K562 (cell line): Measurements from ENCODE around the gene RAPGEF5. TPM values are rescaled to one million over a fixed set of nuclear protein-coding genes. Genes with fewer than 3 reads are reported as not detected.

Experiments
- ATAC-seq: fragments of 200-7000 bp; cut with Tn5 transposase; 3 replicates; pipeline ENCODE4 v1.9.1; 2020; ENCODE audit warnings: moderate library complexity
- BruUV-seq: library from RNA; stranded (reverse); fragments of 400-500 nt; replicated peaks from 2 replicates; lab custom pipeline; 2021; lab: Mats Ljungman, UMichigan
- CTCF ChIA-PET: fragments of 300-600 bp; formaldehyde crosslinking; extraction: SDS; loops from one replicate; lab custom pipeline; 2021; ENCODE audit warnings: low intra/inter-chr PET ratio; lab: Yijun Ruan, JAX
- POLR2A ChIA-PET: fragments of 300-600, 350-650 bp; sonication (Branson Sonifier 250); formaldehyde crosslinking; extraction: SDS; loops from one replicate; lab custom pipeline; 2021; ENCODE audit warnings: antibody characterized with exemption, inconsistent platforms; lab: Yijun Ruan, JAX
- DNase-seq, 4 experiments: peaks; one replicate each; pipeline versions ENCODE4 v3.0.0 to v3.0.0-alpha.2; 2011 to 2018; ENCODE audit warnings: low spot score in 3 of 4, mixed read lengths in 3 of 4; ENCODE audit errors: extremely low read depth in 1 of 4
- FAIRE-seq: peaks from 2 replicates; lab custom pipeline; 2011; peaks lifted over from hg19 to GRCh38; lab: Jason Lieb, UNC
- H2AFZ ChIP-seq: 2 replicates; pipeline ENCODE4 v1.6.0; 2011; ENCODE audit warnings: low read depth, low read length, control low read depth, inconsistent platforms
- H3K27ac ChIP-seq: fragments of 200-600 bp; 3 replicates; pipeline ENCODE4 v1.8.0; 2011; ENCODE audit warnings: low read depth, mild to moderate bottlenecking, control low read depth, inconsistent platforms, low read length, moderate library complexity, mixed read lengths; ENCODE audit errors: extremely low read depth
- H3K27me3 ChIP-seq, 2 experiments: fragments of 300-600 bp in 1 of 2; 2 replicates in 1 of 2; 3 replicates in 1 of 2; pipeline versions ENCODE4 v1.6.0 to v1.8.0; 2011; ENCODE audit warnings: inconsistent platforms in 2 of 2, low read length in 2 of 2, mild to moderate bottlenecking in 1 of 2, mixed read lengths in 1 of 2, moderate library complexity in 1 of 2; ENCODE audit not compliant: control insufficient read depth in 2 of 2, insufficient read depth in 2 of 2
- H3K36me3 ChIP-seq: fragments of 300-600 bp; 3 replicates; pipeline ENCODE4 v1.8.0; 2011; ENCODE audit warnings: mild to moderate bottlenecking, low read length, inconsistent platforms; ENCODE audit not compliant: control insufficient read depth, insufficient read depth
- H3K4me1 ChIP-seq, 2 experiments: fragments of 200-600 bp in 1 of 2; replicated peaks in 1 of 2; 2 replicates in 1 of 2; 3 replicates in 1 of 2; pipeline versions ENCODE4 v1.5.1 to v1.8.0; 2011; ENCODE audit warnings: inconsistent platforms in 2 of 2, low read length in 2 of 2, mild to moderate bottlenecking in 1 of 2, mixed read lengths in 1 of 2, moderate library complexity in 1 of 2; ENCODE audit not compliant: control insufficient read depth in 2 of 2, insufficient read depth in 2 of 2
- H3K4me2 ChIP-seq: 2 replicates; pipeline ENCODE4 v1.6.1; 2011; ENCODE audit warnings: low read length, control low read depth, inconsistent platforms, mixed read lengths; ENCODE audit not compliant: insufficient read depth
- H3K4me3 ChIP-seq: fragments of 200-600 bp; sonication (generic), shearing (Covaris generic); 2 replicates; pipeline ENCODE4 v1.5.1; 2016; ENCODE audit warnings: control low read depth, inconsistent platforms
- H3K79me2 ChIP-seq: fragments of 200-600 bp; 3 replicates; pipeline ENCODE4 v1.8.0; 2011; ENCODE audit warnings: low read length, inconsistent platforms; ENCODE audit not compliant: control insufficient read depth, insufficient read depth
- H3K9ac ChIP-seq, 2 experiments: 2 replicates each; pipeline versions ENCODE4 v1.6.0 to v1.6.1; 2011; ENCODE audit warnings: low read depth in 2 of 2, low read length in 2 of 2, control low read depth in 1 of 2, inconsistent platforms in 1 of 2, mild to moderate bottlenecking in 1 of 2, mixed read lengths in 1 of 2; ENCODE audit not compliant: insufficient read depth in 1 of 2
- H3K9me1 ChIP-seq: one replicate; pipeline ENCODE4 v1.6.0; 2011; ENCODE audit warnings: inconsistent platforms, mild to moderate bottlenecking, low read length, moderate library complexity; ENCODE audit not compliant: control insufficient read depth, insufficient read depth
- H3K9me3 ChIP-seq: replicated peaks from 2 replicates; pipeline ENCODE4 v1.5.1; 2011; ENCODE audit warnings: low read depth, low read length, inconsistent platforms; ENCODE audit not compliant: control insufficient read depth, insufficient read depth
- H4K20me1 ChIP-seq: replicated peaks from 2 replicates; pipeline ENCODE4 v1.6.1; 2011; ENCODE audit warnings: low read length, inconsistent platforms, mixed read lengths; ENCODE audit not compliant: control insufficient read depth, insufficient read depth
- ATF7 ChIP-seq: fragments of 450-650 bp; IDR thresholded peaks from 2 replicates; pipeline ENCODE4 v1.7.1; 2014; ENCODE audit warnings: mild to moderate bottlenecking, moderate library complexity
- CCNT2 ChIP-seq: IDR thresholded peaks from 2 replicates; pipeline ENCODE4 v1.6.1; 2011; ENCODE audit warnings: borderline replicate concordance, low read depth, mild to moderate bottlenecking, moderate library complexity, mixed read lengths, low read length; ENCODE audit not compliant: insufficient read length; ENCODE audit errors: extremely low read depth
- CSDE1 ChIP-seq, 2 experiments: fragments of 450-650 bp; IDR thresholded peaks; 2 replicates each; pipeline ENCODE4 v1.6.1; 2016; ENCODE audit warnings: mild to moderate bottlenecking in 1 of 2
- ELF2 ChIP-seq: fragments of 250-450 bp; sonication (Bioruptor Pico); IDR thresholded peaks from 2 replicates; pipeline ENCODE4 v1.5.0; 2021; ENCODE audit warnings: mild to moderate bottlenecking
- JUNB ChIP-seq: fragments of 450-650 bp; formaldehyde crosslinking; conservative IDR thresholded peaks from 2 replicates; pipeline ENCODE4 v1.4.0; 2020; ENCODE audit warnings: mild to moderate bottlenecking
- RFX7 ChIP-seq: fragments of 250-450 bp; sonication (Bioruptor Pico); IDR thresholded peaks from 2 replicates; pipeline ENCODE4 v1.5.1; 2021; ENCODE audit warnings: mild to moderate bottlenecking
- SOX6 ChIP-seq: fragments of 450-650 bp; IDR thresholded peaks from 2 replicates; pipeline ENCODE4 v1.6.1; 2014; ENCODE audit warnings: mild to moderate bottlenecking
- ZNF165 ChIP-seq: fragments of 250-450 bp; sonication (Bioruptor Pico); IDR thresholded peaks from 2 replicates; pipeline ENCODE4 v1.4.0; 2020; ENCODE audit warnings: borderline replicate concordance
- ZNF444 ChIP-seq: fragments of 250-450 bp; sonication (Bioruptor Pico); IDR thresholded peaks from 2 replicates; pipeline ENCODE4 v1.4.0; 2020; ENCODE audit warnings: mild to moderate bottlenecking, moderate library complexity
- WGBS: fragments of 100-300 bp; shearing (Covaris generic); methylation state at CpG from one replicate; pipeline ENCODE4 v1.1.6; 2016; ENCODE audit warnings: low coverage, mixed read lengths; ENCODE audit not compliant: insufficient coverage; ENCODE audit errors: missing lambda C conversion rate; 5-methylcytosine and 5-hydroxymethylcytosine counted together
- in situ Hi-C: fragments of 300-500 bp; cut with MboI; formaldehyde crosslinking; loops from 4 replicates; pipeline ENCODE4 v1.15.0; 2018; ENCODE audit warnings: inconsistent platforms, mixed read lengths
- intact Hi-C: fragments of 100-400 bp; cut with micrococcal nuclease; formaldehyde crosslinking; loops from 2 replicates; pipeline ENCODE4 v1.14.2; 2022
- polyA plus RNA-seq, 8 experiments: library from polyadenylated mRNA; depleted of rRNA in 4 of 8; stranded (reverse) in 5 of 8; unstranded in 3 of 8; fragments of >200 nt; fragmentation: Nextera tagmentation in 2 of 8; fragmentation: Illumina TruSeq in 1 of 8; extraction: Ambion mirVana in 2 of 8; extraction: Trizol in 1 of 8; gene quantifications; 2 replicates each; pipeline versions ENCODE4 v1.2.1 to v1.2.3, GENCODE V29; 2011 to 2014; ENCODE audit warnings: inconsistent platforms in 1 of 8, missing spikeins in 1 of 8
- total RNA-seq, 7 experiments: library from RNA; depleted of rRNA in 6 of 7; stranded (reverse); fragments of >200 nt in 6 of 7; fragmentation: Illumina TruSeq in 2 of 7; extraction: Trizol in 2 of 7; gene quantifications; 2 replicates each; pipeline versions ENCODE4 v1.2.1 to v1.2.3, GENCODE V29; 2011 to 2021; ENCODE audit warnings: low replicate concordance in 1 of 7
- TF ChIP-seq, protein P1 (sequence below): fragments of 250-450 bp; sonication (Bioruptor Pico); IDR thresholded peaks from 2 replicates; pipeline ENCODE4 v1.4.0; 2020; ENCODE audit warnings: borderline replicate concordance
- TF ChIP-seq, protein P2 (sequence below): fragments of 450-650 bp; IDR thresholded peaks from 2 replicates; pipeline ENCODE4 v1.6.1; 2016; ENCODE audit warnings: missing biosample characterization, missing genetic modification characterization
- TF ChIP-seq, protein P3 (sequence below): fragments of 450-650 bp; formaldehyde crosslinking; IDR thresholded peaks from 2 replicates; pipeline ENCODE4 v1.4.0; 2022; ENCODE audit warnings: missing genetic modification characterization

RAPGEF5 gene
- total and polyA plus RNA-seq, 9 of the 15 experiments (the other 6 are each of a cell fraction or from before 2014, with no cell fraction given), result 0.39 to 2.0 (median 1.1) TPM

DNA sequence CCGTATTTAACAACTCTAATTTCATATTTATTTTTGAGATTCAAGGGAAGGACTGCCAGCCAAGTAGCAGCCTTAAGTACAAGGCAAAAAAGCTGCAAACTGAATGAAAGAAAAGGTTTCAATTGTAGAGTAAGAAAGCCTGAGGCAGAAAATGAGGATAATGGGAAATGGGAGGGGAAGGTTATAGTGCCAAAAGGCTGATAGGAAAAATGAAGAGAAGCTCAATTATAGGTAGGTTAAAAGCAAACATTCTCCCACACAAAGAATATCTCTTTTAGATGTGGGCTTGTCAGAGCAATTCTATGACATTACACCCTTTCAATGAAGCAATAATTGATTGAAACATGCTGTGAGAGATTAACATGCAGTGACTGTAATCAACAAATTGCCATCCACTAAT is 175.3 kb downstream of the RAPGEF5 start:
- ATAC-seq, result no peak

More for the DNA sequence above, 175.3 kb downstream of the RAPGEF5 start:
- in situ Hi-C loops, result no loop called here
- H3K4me2 ChIP-seq, result no peak overlapping the region
- intact Hi-C loops, result no loop called here
- no peak overlapping the region for H3K9ac ChIP-seq
- no peaks in the 10 kb centered on the region for H3K9me3 ChIP-seq
- ChIA-PET CTCF (no interaction called here), POLR2A (interaction anchor here (0.6 to 1.1 kb wide), 2 partner anchors 14 to 1347 kb away, joined by 3 read pairs; no protein-coding TSS in a partner anchor)
- H3K27ac ChIP-seq, result no peak overlapping the region
- FAIRE-seq (no peak), DNase-seq (no peak)
- no TSS peak for BruUV-seq
- no peaks in the 10 kb centered on the region; the same call in 2 of the 3 replicates for H3K36me3 ChIP-seq
- no peaks in the 10 kb centered on the region for H3K9me1 ChIP-seq
- no peak for TF ChIP-seq ZNF444 (CRISPR knock-in tag)
- TF ChIP-seq, protein P1, sequence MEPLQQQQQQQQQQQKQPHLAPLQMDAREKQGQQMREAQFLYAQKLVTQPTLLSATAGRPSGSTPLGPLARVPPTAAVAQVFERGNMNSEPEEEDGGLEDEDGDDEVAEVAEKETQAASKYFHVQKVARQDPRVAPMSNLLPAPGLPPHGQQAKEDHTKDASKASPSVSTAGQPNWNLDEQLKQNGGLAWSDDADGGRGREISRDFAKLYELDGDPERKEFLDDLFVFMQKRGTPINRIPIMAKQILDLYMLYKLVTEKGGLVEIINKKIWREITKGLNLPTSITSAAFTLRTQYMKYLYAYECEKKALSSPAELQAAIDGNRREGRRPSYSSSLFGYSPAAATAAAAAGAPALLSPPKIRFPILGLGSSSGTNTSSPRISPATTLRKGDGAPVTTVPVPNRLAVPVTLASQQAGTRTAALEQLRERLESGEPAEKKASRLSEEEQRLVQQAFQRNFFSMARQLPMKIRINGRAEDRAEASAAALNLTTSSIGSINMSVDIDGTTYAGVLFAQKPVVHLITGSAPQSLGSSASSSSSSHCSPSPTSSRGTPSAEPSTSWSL, result no peak
- TF ChIP-seq ATF7, result no peak
- TF ChIP-seq JUNB (CRISPR knock-in tag), result no peak
- TF ChIP-seq, protein P2, sequence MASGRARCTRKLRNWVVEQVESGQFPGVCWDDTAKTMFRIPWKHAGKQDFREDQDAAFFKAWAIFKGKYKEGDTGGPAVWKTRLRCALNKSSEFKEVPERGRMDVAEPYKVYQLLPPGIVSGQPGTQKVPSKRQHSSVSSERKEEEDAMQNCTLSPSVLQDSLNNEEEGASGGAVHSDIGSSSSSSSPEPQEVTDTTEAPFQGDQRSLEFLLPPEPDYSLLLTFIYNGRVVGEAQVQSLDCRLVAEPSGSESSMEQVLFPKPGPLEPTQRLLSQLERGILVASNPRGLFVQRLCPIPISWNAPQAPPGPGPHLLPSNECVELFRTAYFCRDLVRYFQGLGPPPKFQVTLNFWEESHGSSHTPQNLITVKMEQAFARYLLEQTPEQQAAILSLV (tag), result no peak
- TF ChIP-seq ELF2 (CRISPR knock-in tag), result no peak
- TF ChIP-seq SOX6, result no peak
- TF ChIP-seq CSDE1 (IDR thresholded peaks at IDR 0.05), result no peak
- TF ChIP-seq CCNT2, result no peak
- TF ChIP-seq, protein P3, sequence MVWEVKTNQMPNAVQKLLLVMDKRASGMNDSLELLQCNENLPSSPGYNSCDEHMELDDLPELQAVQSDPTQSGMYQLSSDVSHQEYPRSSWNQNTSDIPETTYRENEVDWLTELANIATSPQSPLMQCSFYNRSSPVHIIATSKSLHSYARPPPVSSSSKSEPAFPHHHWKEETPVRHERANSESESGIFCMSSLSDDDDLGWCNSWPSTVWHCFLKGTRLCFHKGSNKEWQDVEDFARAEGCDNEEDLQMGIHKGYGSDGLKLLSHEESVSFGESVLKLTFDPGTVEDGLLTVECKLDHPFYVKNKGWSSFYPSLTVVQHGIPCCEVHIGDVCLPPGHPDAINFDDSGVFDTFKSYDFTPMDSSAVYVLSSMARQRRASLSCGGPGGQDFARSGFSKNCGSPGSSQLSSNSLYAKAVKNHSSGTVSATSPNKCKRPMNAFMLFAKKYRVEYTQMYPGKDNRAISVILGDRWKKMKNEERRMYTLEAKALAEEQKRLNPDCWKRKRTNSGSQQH (CRISPR knock-in tag), result no peak
- TF ChIP-seq RFX7 (CRISPR knock-in tag), result no peak
- no peak for TF ChIP-seq ZNF165 (CRISPR knock-in tag)
- H4K20me1 ChIP-seq, result no peaks in the 10 kb centered on the region
- no peak overlapping the region for H3K4me3 ChIP-seq
- H2AFZ ChIP-seq, result peak overlapping the region; percentile 29; the same call in 1 of the 2 replicates
- no peaks in the 10 kb centered on the region for H3K4me1 ChIP-seq
- 33% methylated on average over 1 of the region's 1 CpG for WGBS
- H3K27me3 ChIP-seq, result no peaks in the 10 kb centered on the region
- no peaks in the 10 kb centered on the region for H3K79me2 ChIP-seq
